GM12801 (cell line): ENCODE measurements around the gene SPTBN5.

Source experiments
- TF ChIP-seq, protein P1 (sequence below): IDR thresholded peaks from one replicate; pipeline ENCODE4 v1.5.1; 2011; ENCODE audit warnings: control low read depth; ENCODE audit not compliant: insufficient read length; ENCODE audit errors: extremely low read depth

SPTBN5 gene

DNA sequence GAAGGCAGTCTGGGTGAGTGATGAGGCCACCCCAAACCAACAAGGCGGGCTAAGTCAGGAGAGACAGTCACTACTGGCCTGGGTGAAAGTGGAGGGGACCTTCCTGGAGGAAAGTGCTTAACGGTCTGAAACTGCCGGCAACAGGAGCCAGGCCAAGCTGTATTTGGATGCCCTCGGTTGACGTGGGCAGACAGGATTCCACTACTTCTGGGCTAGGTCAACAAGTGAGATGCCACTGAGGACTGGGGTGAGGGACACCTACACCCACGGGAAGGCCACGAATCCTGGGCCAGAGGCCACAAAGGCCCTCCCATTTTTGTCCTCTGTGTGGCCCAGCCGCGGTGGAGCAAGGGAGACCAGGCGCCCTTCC is 12.3 kb downstream of the SPTBN5 start:
- TF ChIP-seq, protein P1, sequence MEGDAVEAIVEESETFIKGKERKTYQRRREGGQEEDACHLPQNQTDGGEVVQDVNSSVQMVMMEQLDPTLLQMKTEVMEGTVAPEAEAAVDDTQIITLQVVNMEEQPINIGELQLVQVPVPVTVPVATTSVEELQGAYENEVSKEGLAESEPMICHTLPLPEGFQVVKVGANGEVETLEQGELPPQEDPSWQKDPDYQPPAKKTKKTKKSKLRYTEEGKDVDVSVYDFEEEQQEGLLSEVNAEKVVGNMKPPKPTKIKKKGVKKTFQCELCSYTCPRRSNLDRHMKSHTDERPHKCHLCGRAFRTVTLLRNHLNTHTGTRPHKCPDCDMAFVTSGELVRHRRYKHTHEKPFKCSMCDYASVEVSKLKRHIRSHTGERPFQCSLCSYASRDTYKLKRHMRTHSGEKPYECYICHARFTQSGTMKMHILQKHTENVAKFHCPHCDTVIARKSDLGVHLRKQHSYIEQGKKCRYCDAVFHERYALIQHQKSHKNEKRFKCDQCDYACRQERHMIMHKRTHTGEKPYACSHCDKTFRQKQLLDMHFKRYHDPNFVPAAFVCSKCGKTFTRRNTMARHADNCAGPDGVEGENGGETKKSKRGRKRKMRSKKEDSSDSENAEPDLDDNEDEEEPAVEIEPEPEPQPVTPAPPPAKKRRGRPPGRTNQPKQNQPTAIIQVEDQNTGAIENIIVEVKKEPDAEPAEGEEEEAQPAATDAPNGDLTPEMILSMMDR, result no peak

- TF ChIP-seq, protein P1, result no peak
These were observed 12.8 kb downstream of the SPTBN5 start for GRCh38 chr15:41881086-41881485.

- TF ChIP-seq, protein P1, result no peak
These were observed 13.5 kb downstream of the SPTBN5 start for GRCh38 chr15:41880156-41880877.

DNA sequence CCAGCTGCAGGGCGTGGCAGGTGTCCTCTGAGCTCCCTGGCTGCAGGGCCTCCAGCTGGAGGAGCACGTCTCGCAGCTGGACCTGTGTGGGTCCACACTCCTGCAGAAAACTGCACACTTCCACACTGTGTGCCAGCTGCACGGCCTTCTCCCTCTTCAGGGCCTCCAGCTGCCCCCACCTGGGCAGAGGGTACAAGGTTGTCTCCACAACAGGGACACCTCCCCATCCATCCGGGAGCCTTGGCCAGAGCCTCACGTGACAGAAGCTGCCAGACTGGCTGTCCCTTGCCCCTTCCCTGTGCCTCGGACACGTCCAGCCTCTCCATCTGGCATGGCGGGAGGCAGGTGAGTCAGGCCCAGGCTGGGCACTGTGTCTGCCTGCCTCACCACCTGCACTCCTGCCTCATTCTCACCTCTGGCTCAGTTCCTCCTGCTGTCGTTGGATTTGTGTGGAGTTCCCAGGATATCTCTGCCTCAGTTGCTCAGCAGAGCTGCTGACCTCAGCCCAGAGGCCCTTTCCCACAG is 14.5 kb downstream of the SPTBN5 start:
- TF ChIP-seq, protein P1, result no peak

GRCh38 chr15:41878355-41878699 is 15.5 kb downstream of the SPTBN5 start:
- TF ChIP-seq, protein P1, result no peak

GRCh38 chr15:41877631-41878354 is 16.1 kb downstream of the SPTBN5 start:
- TF ChIP-seq, protein P1, result no peak

DNA sequence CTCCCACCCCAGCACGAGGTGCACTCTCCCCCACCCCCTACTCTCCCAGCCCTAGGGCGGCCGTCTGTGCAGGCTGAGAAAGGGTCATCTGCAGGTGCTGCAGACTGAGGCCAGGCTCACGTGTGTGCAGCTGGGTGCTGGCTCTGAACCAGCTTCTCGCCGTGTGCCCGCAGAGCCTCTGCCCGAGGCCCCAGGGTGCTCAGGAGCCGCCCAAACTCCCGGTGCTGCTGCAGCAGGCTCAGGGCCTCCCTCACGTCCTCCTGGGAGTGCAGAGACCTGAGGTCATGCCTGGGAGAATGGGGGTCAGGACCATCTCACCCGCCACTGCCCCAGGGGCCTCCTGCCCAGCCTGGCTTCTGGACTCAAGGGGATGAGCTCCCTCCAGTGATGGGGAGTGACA is 17.2 kb downstream of the SPTBN5 start:
- TF ChIP-seq, protein P1, result no peak
